Measurements from ENCODE around the gene RAB10.

RAB10 gene

GRCh38 chr2:26122630-26123029 lies 88.7 kb downstream of the RAB10 start:
- no peak overlapping the region for H3K4me3 ChIP-seq (ENCODE audit: low read depth, low read length)
- DNase-seq (ENCODE audit: low read depth), result no peak
- no peak for TF ChIP-seq MAX (IDR thresholded peaks at IDR 0.05; ENCODE audit: low read depth, low read length)
- TF ChIP-seq POLR2A (IDR thresholded peaks at IDR 0.05; ENCODE audit: extremely low read depth, insufficient read length), result no peak
- no peak for TF ChIP-seq CTCF (IDR thresholded peaks at IDR 0.05; ENCODE audit: low read depth, low read length)
- no peak for TF ChIP-seq MYC (IDR thresholded peaks at IDR 0.05; ENCODE audit: low read depth, low read length)

GRCh38 chr2:26123426-26123825 lies 89.5 kb downstream of the RAB10 start:
- TF ChIP-seq MYC (IDR thresholded peaks at IDR 0.05; ENCODE audit: low read depth, low read length), result no peak
- TF ChIP-seq POLR2A (IDR thresholded peaks at IDR 0.05; ENCODE audit: extremely low read depth, insufficient read length), result no peak
- no peak for TF ChIP-seq MAX (IDR thresholded peaks at IDR 0.05; ENCODE audit: low read depth, low read length)
- no peak for TF ChIP-seq CTCF (IDR thresholded peaks at IDR 0.05; ENCODE audit: low read depth, low read length)
- no peak for DNase-seq (ENCODE audit: low read depth)
- no peak overlapping the region for H3K4me3 ChIP-seq (ENCODE audit: low read depth, low read length)

GRCh38 chr2:26126074-26126473 lies 92.2 kb downstream of the RAB10 start:
- H3K4me3 ChIP-seq (ENCODE audit: low read depth, low read length), result no peak overlapping the region
- no peak for DNase-seq (ENCODE audit: low read depth)
- no peak for TF ChIP-seq MAX (IDR thresholded peaks at IDR 0.05; ENCODE audit: low read depth, low read length)
- no peak for TF ChIP-seq MYC (IDR thresholded peaks at IDR 0.05; ENCODE audit: low read depth, low read length)
- no peak for TF ChIP-seq CTCF (IDR thresholded peaks at IDR 0.05; ENCODE audit: low read depth, low read length)
- no peak for TF ChIP-seq POLR2A (IDR thresholded peaks at IDR 0.05; ENCODE audit: extremely low read depth, insufficient read length)

GRCh38 chr2:26128176-26128575 lies 94.3 kb downstream of the RAB10 start:
- H3K4me3 ChIP-seq (ENCODE audit: low read depth, low read length), result no peak overlapping the region
- no peak for DNase-seq (ENCODE audit: low read depth)
- TF ChIP-seq CTCF (IDR thresholded peaks at IDR 0.05; ENCODE audit: low read depth, low read length), result no peak
- TF ChIP-seq POLR2A (IDR thresholded peaks at IDR 0.05; ENCODE audit: extremely low read depth, insufficient read length), result no peak
- TF ChIP-seq MYC (IDR thresholded peaks at IDR 0.05; ENCODE audit: low read depth, low read length), result no peak
- TF ChIP-seq MAX (IDR thresholded peaks at IDR 0.05; ENCODE audit: low read depth, low read length), result no peak

- no peak overlapping the region for H3K4me3 ChIP-seq (ENCODE audit: low read depth, low read length)
- TF ChIP-seq MYC (IDR thresholded peaks at IDR 0.05; ENCODE audit: low read depth, low read length), result no peak
- TF ChIP-seq POLR2A (IDR thresholded peaks at IDR 0.05; ENCODE audit: extremely low read depth, insufficient read length), result no peak
- no peak for TF ChIP-seq CTCF (IDR thresholded peaks at IDR 0.05; ENCODE audit: low read depth, low read length)
- TF ChIP-seq MAX (IDR thresholded peaks at IDR 0.05; ENCODE audit: low read depth, low read length), result no peak
- no peak for DNase-seq (ENCODE audit: low read depth)
These were observed 96.9 kb downstream of the RAB10 start for GRCh38 chr2:26130763-26131162.

- no peak for DNase-seq (ENCODE audit: low read depth)
- no peak for TF ChIP-seq MAX (IDR thresholded peaks at IDR 0.05; ENCODE audit: low read depth, low read length)
- no peak for TF ChIP-seq MYC (IDR thresholded peaks at IDR 0.05; ENCODE audit: low read depth, low read length)
- no peak for TF ChIP-seq POLR2A (IDR thresholded peaks at IDR 0.05; ENCODE audit: extremely low read depth, insufficient read length)
- TF ChIP-seq CTCF (IDR thresholded peaks at IDR 0.05; ENCODE audit: low read depth, low read length), result no peak
These were observed 102.6 kb downstream of the RAB10 start for GRCh38 chr2:26136451-26136850.

More at GRCh38 chr2:26136451-26136850, 102.6 kb downstream of the RAB10 start:
- H3K4me3 ChIP-seq (ENCODE audit: low read depth, low read length), result no peak overlapping the region

All from NB4 (cell line).